Breast epithelium (tissue), 4 donors: ENCODE results near the gene SLC2A4. TPM values are rescaled to one million over a fixed set of nuclear protein-coding genes. Genes with fewer than 3 reads are reported as not detected.

Experiments
- DNase-seq, 2 donors: peaks; one replicate each; pipeline ENCODE4 v3.0.0-alpha.2; 2019; ENCODE audit warnings: low spot score in 2 of 2
- H3K27ac ChIP-seq, 2 donors: fragments of 200-600 bp; sonication (generic) in 1 of 2; one replicate each; pipeline ENCODE4 v1.5.1; 2016 to 2019; ENCODE audit warnings: mild to moderate bottlenecking in 1 of 2
- H3K27me3 ChIP-seq, 2 donors: fragments of 200-600 bp; sonication (generic) in 1 of 2; one replicate each; pipeline versions ENCODE4 v1.5.1 to v1.6.0; 2017 to 2019; ENCODE audit warnings: control low read depth in 1 of 2, mild to moderate bottlenecking in 1 of 2
- H3K36me3 ChIP-seq: fragments of 200-600 bp; one replicate; pipeline ENCODE4 v1.5.1; 2019
- H3K4me1 ChIP-seq, 2 donors: fragments of 200-600 bp; sonication (generic); one replicate each; pipeline ENCODE4 v1.5.1; 2016 to 2019; ENCODE audit warnings: control low read depth in 1 of 2
- H3K4me3 ChIP-seq, 3 donors: fragments of 200-600 bp; sonication (generic); 1 replicate in 2 of 3; 2 replicates in 1 of 3; pipeline ENCODE4 v1.5.1; 2016 to 2019; ENCODE audit warnings: mild to moderate bottlenecking in 3 of 3, moderate library complexity in 2 of 3
- H3K9me3 ChIP-seq, 2 donors: fragments of 200-600 bp; sonication (generic) in 1 of 2; one replicate each; pipeline ENCODE4 v1.5.1; 2016 to 2019; ENCODE audit warnings: control low read depth in 1 of 2
- POLR2A ChIP-seq: fragments of 450-650 bp; IDR thresholded peaks from one replicate; pipeline ENCODE4 v1.6.1; 2016; ENCODE audit warnings: antibody characterized with exemption, mild to moderate bottlenecking, moderate library complexity
- POLR2AphosphoS5 ChIP-seq, 3 donors: sonication (generic); formaldehyde crosslinking; IDR thresholded peaks; one replicate each; pipeline ENCODE4 v1.6.1; 2017; ENCODE audit warnings: antibody characterized with exemption in 3 of 3
- intact Hi-C: fragments of 100-400 bp; cut with DNase I; formaldehyde crosslinking; loops from one replicate; pipeline ENCODE4 v1.15.1; 2023; ENCODE audit warnings: low total_unique reads
- total RNA-seq, 3 donors: library from RNA; depleted of rRNA; stranded (reverse); fragments of >200 nt; gene quantifications; one replicate each; pipeline ENCODE4 v1.1.0, GENCODE V29; 2016
- TF ChIP-seq, protein P1 (sequence below), 3 donors: fragments of 450-650 bp; IDR thresholded peaks; one replicate each; pipeline ENCODE4 v1.5.1; 2016 to 2017; ENCODE audit warnings: antibody characterized with exemption in 3 of 3, mild to moderate bottlenecking in 3 of 3, moderate library complexity in 3 of 3

Gene SLC2A4
- total RNA-seq, 3 donors from 2014 or later, result 2.6 to 32.5 (median 3.5) TPM

DNA sequence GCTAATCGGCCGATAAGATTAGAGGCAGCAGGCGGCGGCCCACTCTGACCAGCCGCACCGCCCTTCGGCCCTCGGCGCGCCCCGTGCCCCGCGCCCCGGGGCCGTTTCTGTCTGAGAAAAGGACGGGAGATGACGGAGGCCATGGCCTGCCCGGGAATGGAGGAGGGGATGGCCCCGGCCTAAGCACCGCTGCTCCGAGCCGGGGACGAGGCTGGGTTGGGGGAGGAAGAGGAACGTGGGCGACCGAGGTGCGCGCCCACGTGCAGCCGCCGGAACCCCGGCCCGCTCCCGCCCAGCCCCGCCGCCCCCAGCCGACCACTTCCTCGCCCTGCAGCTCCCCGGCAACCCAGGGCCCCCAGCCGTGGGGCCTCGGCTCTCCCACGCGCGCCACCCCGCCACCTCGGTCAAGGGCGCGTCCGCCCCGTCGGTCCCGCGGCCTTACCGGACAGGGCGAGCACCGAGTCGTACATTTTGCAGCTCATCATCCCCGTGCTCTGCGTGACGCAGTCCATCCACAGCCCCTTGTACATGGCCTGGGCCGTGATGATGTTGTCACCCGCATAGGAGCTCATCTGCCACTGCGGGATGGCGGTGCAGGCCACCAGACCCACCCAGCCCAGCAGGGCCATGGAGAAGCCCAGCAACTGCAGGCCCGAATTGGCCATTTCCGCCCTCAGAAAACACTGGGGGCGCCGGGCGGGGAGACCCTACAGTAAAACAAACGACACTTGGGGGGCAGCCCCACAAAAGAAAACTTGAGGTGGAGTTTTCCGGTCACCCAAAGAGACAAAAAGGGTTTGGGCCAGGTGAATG is 19.9 kb upstream of the SLC2A4 start:
- Histone ChIP-seq H3K27ac (peak overlapping the region; percentile 93 to 96), H3K27me3 (peaks cover 5 to 12% of the 10 kb centered on the region in 2 donors), H3K9me3 (no peaks in the 10 kb centered on the region), H3K36me3 (no peaks in the 10 kb centered on the region), H3K4me3 (peak overlapping the region; percentile 38 to 80 (median 69)), H3K4me1 (peaks cover 0 to 6% of the 10 kb centered on the region in 2 donors)
- no peak for DNase-seq
- intact Hi-C loops, result loop anchor here (2.0 kb wide), 1 partner anchor 45 kb away; the partner anchor contains the start of gene EIF5A
- TF ChIP-seq POLR2A (no peak), POLR2AphosphoS5 (IDR thresholded peaks at IDR 0.05) (peak in 1 of 3 donors; percentile 19)
- TF ChIP-seq, protein P1, sequence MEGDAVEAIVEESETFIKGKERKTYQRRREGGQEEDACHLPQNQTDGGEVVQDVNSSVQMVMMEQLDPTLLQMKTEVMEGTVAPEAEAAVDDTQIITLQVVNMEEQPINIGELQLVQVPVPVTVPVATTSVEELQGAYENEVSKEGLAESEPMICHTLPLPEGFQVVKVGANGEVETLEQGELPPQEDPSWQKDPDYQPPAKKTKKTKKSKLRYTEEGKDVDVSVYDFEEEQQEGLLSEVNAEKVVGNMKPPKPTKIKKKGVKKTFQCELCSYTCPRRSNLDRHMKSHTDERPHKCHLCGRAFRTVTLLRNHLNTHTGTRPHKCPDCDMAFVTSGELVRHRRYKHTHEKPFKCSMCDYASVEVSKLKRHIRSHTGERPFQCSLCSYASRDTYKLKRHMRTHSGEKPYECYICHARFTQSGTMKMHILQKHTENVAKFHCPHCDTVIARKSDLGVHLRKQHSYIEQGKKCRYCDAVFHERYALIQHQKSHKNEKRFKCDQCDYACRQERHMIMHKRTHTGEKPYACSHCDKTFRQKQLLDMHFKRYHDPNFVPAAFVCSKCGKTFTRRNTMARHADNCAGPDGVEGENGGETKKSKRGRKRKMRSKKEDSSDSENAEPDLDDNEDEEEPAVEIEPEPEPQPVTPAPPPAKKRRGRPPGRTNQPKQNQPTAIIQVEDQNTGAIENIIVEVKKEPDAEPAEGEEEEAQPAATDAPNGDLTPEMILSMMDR (IDR thresholded peaks at IDR 0.05), result no peak

GRCh38 chr17:7262192-7262934 is 19.2 kb upstream of the SLC2A4 start, which contains the start of gene CLDN7:
Gene CLDN7 (minus strand): TSS chr17:7262478. CDS start chr17:7262043, 435 bp downstream.
- H3K4me1 ChIP-seq, result peaks cover 0 to 6% of the 10 kb centered on the region in 2 donors
- intact Hi-C loops, result loop anchor here (2.0 kb wide), 1 partner anchor 44 kb away; the partner anchor contains the start of gene EIF5A
- TF ChIP-seq POLR2A, result peak; percentile 76
- TF ChIP-seq POLR2AphosphoS5 (IDR thresholded peaks at IDR 0.05), result peak; percentile 78 to 93 (median 89)
- TF ChIP-seq, protein P1 (IDR thresholded peaks at IDR 0.05), result peak; percentile 16 to 28 (median 18)
- peaks cover 5 to 12% of the 10 kb centered on the region in 2 donors for H3K27me3 ChIP-seq
- no peaks in the 10 kb centered on the region for H3K9me3 ChIP-seq
- peak within 1 kb of the TSS; percentile 93 to 96 for H3K27ac ChIP-seq
- no peaks in the 10 kb centered on the region for H3K36me3 ChIP-seq
- peak within 1 kb of the TSS; percentile 38 to 80 (median 69) for H3K4me3 ChIP-seq
- DNase-seq, result peak; percentile 93 to 95

DNA sequence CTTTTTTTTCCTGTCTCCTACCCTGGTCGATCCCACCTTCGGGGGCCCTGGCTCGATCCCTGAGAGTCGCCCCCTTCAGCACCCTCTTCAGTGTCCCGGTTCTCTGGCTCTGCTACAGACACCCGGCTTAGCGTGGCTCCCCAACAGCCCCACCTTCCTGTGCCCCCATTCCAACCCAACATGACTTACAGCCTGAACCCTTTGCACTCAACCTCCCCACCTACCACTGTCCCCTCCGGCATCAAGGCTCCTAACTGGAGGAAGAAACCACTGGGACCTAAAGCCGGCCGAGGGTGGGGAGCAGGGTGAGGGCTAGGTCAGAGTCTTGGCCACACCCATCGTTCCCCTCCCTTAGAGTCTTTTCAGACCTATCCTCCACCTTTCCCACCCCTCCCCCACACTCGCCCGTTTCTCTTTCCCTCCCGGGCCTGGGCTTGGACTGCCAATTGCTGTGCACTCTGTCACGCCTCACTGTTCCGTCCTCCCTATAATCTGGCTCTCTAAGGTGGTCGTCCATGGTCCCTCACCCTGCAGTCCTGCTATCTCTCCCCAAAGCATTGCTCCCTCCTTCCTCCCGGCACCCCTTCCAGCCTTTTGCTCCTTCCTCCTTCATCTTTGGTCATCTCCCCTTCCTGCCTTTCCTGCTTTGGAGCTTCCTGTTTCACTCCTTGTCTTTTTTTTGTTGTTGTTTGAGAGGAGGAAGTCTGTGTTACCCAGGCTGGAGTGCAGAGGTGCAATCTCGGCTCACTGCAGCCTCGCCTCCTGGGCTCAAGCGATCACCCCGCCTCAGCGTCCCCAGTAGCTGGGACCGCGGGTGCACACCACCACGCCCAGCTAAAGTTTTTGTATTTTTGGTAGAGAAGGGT is 18.4 kb upstream of the SLC2A4 start:
- Histone ChIP-seq H3K27me3 (peaks cover 5 to 12% of the 10 kb centered on the region in 2 donors), H3K4me1 (peaks cover 0 to 6% of the 10 kb centered on the region in 2 donors), H3K9me3 (no peaks in the 10 kb centered on the region), H3K4me3 (peak overlapping the region; percentile 27 to 80 (median 69)), H3K27ac (peak overlapping the region; percentile 93 to 96), H3K36me3 (no peaks in the 10 kb centered on the region)
- peak; percentile 70 to 80 for DNase-seq
- TF ChIP-seq, protein P1 (IDR thresholded peaks at IDR 0.05), result no peak
- TF ChIP-seq POLR2A (no peak), POLR2AphosphoS5 (IDR thresholded peaks at IDR 0.05) (no peak)
- intact Hi-C loops, result loop anchor here (2.0 kb wide), 1 partner anchor 44 kb away; the partner anchor contains the start of gene EIF5A

- Histone ChIP-seq H3K27me3 (peaks cover 5 to 12% of the 10 kb centered on the region in 2 donors), H3K36me3 (no peaks in the 10 kb centered on the region), H3K27ac (peak overlapping the region; percentile 93 to 96), H3K4me1 (peaks cover 0 to 6% of the 10 kb centered on the region in 2 donors), H3K9me3 (no peaks in the 10 kb centered on the region), H3K4me3 (peak overlapping the region in 2 of 3 donors; percentile 69 to 80)
- TF ChIP-seq, protein P1 (IDR thresholded peaks at IDR 0.05), result no peak
- TF ChIP-seq POLR2A (no peak), POLR2AphosphoS5 (IDR thresholded peaks at IDR 0.05) (no peak)
- no peak for DNase-seq
- intact Hi-C loops, result loop anchor here (2.0 kb wide), 1 partner anchor 43 kb away; the partner anchor contains the start of gene EIF5A
Measured at GRCh38 chr17:7263801-7264078, 17.8 kb upstream of the SLC2A4 start.
